ENCODE results near the gene FIS1.

DNA sequence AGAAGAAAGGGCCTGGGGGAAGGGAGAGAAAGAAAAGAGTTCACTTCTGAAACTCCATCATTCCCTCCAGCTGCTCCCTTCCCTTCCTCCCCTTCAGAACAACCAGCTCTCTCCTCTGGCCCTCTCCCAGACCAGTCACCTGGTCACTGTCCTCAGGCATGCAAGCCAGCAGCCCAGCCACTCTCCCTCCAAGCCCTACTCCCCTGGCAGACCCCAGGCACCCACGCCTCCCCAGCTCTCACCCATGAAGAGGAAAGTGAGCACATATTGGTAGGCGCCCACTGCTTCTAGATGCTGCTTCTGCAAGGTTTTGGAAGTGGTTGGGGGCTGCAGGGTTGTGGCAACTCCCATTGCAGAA, 44.4 kb downstream of the FIS1 start:
- TF ChIP-seq, protein P1, sequence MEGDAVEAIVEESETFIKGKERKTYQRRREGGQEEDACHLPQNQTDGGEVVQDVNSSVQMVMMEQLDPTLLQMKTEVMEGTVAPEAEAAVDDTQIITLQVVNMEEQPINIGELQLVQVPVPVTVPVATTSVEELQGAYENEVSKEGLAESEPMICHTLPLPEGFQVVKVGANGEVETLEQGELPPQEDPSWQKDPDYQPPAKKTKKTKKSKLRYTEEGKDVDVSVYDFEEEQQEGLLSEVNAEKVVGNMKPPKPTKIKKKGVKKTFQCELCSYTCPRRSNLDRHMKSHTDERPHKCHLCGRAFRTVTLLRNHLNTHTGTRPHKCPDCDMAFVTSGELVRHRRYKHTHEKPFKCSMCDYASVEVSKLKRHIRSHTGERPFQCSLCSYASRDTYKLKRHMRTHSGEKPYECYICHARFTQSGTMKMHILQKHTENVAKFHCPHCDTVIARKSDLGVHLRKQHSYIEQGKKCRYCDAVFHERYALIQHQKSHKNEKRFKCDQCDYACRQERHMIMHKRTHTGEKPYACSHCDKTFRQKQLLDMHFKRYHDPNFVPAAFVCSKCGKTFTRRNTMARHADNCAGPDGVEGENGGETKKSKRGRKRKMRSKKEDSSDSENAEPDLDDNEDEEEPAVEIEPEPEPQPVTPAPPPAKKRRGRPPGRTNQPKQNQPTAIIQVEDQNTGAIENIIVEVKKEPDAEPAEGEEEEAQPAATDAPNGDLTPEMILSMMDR (optimal IDR thresholded peaks at IDR 0.05 in 1 of 3, IDR thresholded peaks at IDR 0.05 in 1 of 3, conservative IDR thresholded peaks at IDR 0.05 in 1 of 3; ENCODE audit: extremely low read depth in 1 of 3, insufficient read depth in 2 of 3, low read length in 3 of 3), result no peak
- TF ChIP-seq EZH2 (IDR thresholded peaks at IDR 0.05; ENCODE audit: low read length), result no peak
